ENCODE measurements around the gene CPN1.

DNA sequence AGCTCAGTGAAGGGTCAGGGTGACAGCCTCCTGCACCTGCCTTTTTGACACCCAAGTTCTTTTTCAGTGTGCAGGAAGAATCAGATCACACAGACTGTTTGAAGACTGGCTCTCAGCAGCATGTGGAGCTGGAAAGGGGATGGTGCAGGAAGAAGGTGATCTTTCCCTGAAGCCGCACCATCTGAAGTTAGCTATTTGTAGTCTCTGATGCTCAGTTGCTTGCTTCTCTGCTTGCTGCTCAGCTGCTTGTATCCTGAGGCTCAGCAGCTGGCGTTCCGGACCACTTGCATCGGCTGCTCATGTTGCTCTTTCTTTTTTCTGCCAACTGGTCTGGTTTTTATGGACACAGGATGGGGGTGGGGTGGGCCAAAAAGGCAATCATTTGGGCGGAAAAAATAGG is 56.1 kb downstream of the CPN1 start:
- TF ChIP-seq POLR2AphosphoS5 (IDR thresholded peaks at IDR 0.05), result no peak
- TF ChIP-seq, protein P1, sequence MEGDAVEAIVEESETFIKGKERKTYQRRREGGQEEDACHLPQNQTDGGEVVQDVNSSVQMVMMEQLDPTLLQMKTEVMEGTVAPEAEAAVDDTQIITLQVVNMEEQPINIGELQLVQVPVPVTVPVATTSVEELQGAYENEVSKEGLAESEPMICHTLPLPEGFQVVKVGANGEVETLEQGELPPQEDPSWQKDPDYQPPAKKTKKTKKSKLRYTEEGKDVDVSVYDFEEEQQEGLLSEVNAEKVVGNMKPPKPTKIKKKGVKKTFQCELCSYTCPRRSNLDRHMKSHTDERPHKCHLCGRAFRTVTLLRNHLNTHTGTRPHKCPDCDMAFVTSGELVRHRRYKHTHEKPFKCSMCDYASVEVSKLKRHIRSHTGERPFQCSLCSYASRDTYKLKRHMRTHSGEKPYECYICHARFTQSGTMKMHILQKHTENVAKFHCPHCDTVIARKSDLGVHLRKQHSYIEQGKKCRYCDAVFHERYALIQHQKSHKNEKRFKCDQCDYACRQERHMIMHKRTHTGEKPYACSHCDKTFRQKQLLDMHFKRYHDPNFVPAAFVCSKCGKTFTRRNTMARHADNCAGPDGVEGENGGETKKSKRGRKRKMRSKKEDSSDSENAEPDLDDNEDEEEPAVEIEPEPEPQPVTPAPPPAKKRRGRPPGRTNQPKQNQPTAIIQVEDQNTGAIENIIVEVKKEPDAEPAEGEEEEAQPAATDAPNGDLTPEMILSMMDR (IDR thresholded peaks at IDR 0.05), result no peak
